SK-N-SH treated with all-trans-retinoic acid at 6 μM for 48 hours (cell line): ENCODE measurements around the gene CDHR5.
"Not testable (repeated sequence)": the region's sequence is repeated elsewhere in the genome, so short reads cannot be mapped to it uniquely, and the experiment has no call there.

ENCODE experiments used
- ATAC-seq: fragments of 200-7000 bp; cut with Tn5 transposase; 3 replicates; pipeline ENCODE4 v1.9.1; 2020; ENCODE audit warnings: mild to moderate bottlenecking, moderate library complexity
- ARNTL ChIP-seq: fragments of 450-650 bp; formaldehyde crosslinking; IDR thresholded peaks from 2 replicates; pipeline ENCODE4 v1.5.0; 2020; ENCODE audit warnings: low read depth, mild to moderate bottlenecking, moderate library complexity, borderline replicate concordance
- BACH2 ChIP-seq: fragments of 250-450 bp; sonication (Bioruptor Pico); IDR thresholded peaks from 2 replicates; pipeline ENCODE4 v1.9.0; 2021; ENCODE audit warnings: mild to moderate bottlenecking, borderline replicate concordance
- ESRRG ChIP-seq: fragments of 250-450 bp; sonication (Bioruptor Pico); IDR thresholded peaks from 2 replicates; pipeline ENCODE4 v1.6.1; 2021; ENCODE audit warnings: mild to moderate bottlenecking
- GLIS3 ChIP-seq: fragments of 250-450 bp; sonication (Bioruptor Pico); IDR thresholded peaks from 2 replicates; pipeline ENCODE4 v1.5.0; 2020; ENCODE audit warnings: mild to moderate bottlenecking, moderate library complexity
- ISL1 ChIP-seq: fragments of 250-450 bp; sonication (Bioruptor Pico); IDR thresholded peaks from 2 replicates; pipeline ENCODE4 v2.1.2; 2022; ENCODE audit warnings: mild to moderate bottlenecking, moderate library complexity
- OSR1 ChIP-seq: fragments of 250-450 bp; sonication (Bioruptor Pico); IDR thresholded peaks from 2 replicates; pipeline ENCODE4 v1.8.0; 2022; ENCODE audit warnings: moderate library complexity, mild to moderate bottlenecking, inconsistent platforms
- RARB ChIP-seq: fragments of 250-450 bp; sonication (Bioruptor Pico); IDR thresholded peaks from 2 replicates; pipeline ENCODE4 v1.8.0; 2021; ENCODE audit warnings: mild to moderate bottlenecking, moderate library complexity
- SNAI2 ChIP-seq: fragments of 250-450 bp; sonication (Bioruptor Pico); IDR thresholded peaks from 2 replicates; pipeline ENCODE4 v1.5.0; 2020; ENCODE audit warnings: mild to moderate bottlenecking, moderate library complexity
- TCF4 ChIP-seq: fragments of 250-450 bp; sonication (Bioruptor Pico); IDR thresholded peaks from 2 replicates; pipeline ENCODE4 v1.8.0; 2021; ENCODE audit warnings: mild to moderate bottlenecking, moderate library complexity, borderline replicate concordance
- TOX ChIP-seq: fragments of 250-450 bp; sonication (Bioruptor Pico); IDR thresholded peaks from 2 replicates; pipeline ENCODE4 v1.8.0; 2021; ENCODE audit warnings: mild to moderate bottlenecking, moderate library complexity, borderline replicate concordance
- ZC3H10 ChIP-seq: fragments of 250-450 bp; sonication (Bioruptor Pico); IDR thresholded peaks from 2 replicates; pipeline ENCODE4 v1.5.1; 2021; ENCODE audit warnings: mild to moderate bottlenecking, moderate library complexity
- ZFP3 ChIP-seq: fragments of 250-450 bp; sonication (Bioruptor Pico); IDR thresholded peaks from 2 replicates; pipeline ENCODE4 v1.5.0; 2020; ENCODE audit warnings: mild to moderate bottlenecking, moderate library complexity
- ZFP30 ChIP-seq: fragments of 450-650 bp; formaldehyde crosslinking; IDR thresholded peaks from 2 replicates; pipeline ENCODE4 v1.5.0; 2022; ENCODE audit warnings: mild to moderate bottlenecking, moderate library complexity
- ZNF565 ChIP-seq: fragments of 450-650 bp; formaldehyde crosslinking; conservative IDR thresholded peaks from 2 replicates; pipeline ENCODE4 v1.5.0; 2020; ENCODE audit warnings: low read depth, mild to moderate bottlenecking, moderate library complexity
- ZNF70 ChIP-seq: fragments of 450-650 bp; formaldehyde crosslinking; IDR thresholded peaks from 2 replicates; pipeline ENCODE4 v1.5.0; 2020; ENCODE audit warnings: mild to moderate bottlenecking, moderate library complexity
- ZNF8 ChIP-seq: fragments of 450-650 bp; formaldehyde crosslinking; IDR thresholded peaks from 2 replicates; pipeline ENCODE4 v1.5.0; 2020; ENCODE audit warnings: mild to moderate bottlenecking, moderate library complexity
- TF ChIP-seq, protein P1 (sequence below): fragments of 250-450 bp; sonication (Bioruptor Pico); IDR thresholded peaks from 2 replicates; pipeline ENCODE4 v1.8.0; 2020; ENCODE audit warnings: mild to moderate bottlenecking, moderate library complexity, borderline replicate concordance
- TF ChIP-seq, protein P2 (sequence below): fragments of 250-450 bp; sonication (Bioruptor Pico); IDR thresholded peaks from 2 replicates; pipeline ENCODE4 v1.5.1; 2020; ENCODE audit warnings: low read depth, mild to moderate bottlenecking, moderate library complexity
- TF ChIP-seq, protein P3 (sequence below): fragments of 250-450 bp; sonication (Bioruptor Pico); IDR thresholded peaks from 2 replicates; pipeline ENCODE4 v1.5.0; 2020; ENCODE audit warnings: mild to moderate bottlenecking, moderate library complexity
- TF ChIP-seq, protein P4 (sequence below): fragments of 250-450 bp; sonication (Bioruptor Pico); IDR thresholded peaks from 2 replicates; pipeline ENCODE4 v1.8.0; 2021; ENCODE audit warnings: low read depth, mild to moderate bottlenecking, moderate library complexity, borderline replicate concordance

CDHR5 gene

DNA sequence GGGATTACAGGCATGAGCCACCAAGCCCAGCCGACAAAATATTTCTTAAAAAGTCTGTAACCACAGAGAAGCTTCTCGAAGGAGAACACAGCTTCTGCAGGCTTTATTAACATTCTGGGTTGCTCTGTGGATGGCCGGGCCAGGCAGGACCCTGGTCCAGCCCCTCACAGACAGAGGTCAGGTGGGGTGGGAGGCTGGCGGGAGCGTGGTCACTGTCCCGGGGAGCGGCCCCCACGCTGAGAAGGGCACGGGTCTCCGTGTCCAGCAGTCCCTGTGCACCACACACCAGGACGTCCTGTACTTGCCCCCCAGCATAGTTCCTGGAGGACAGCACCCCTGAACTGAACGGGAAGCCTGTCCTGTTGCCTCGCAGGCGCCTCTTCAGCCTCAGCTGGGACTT is 31.7 kb upstream of the CDHR5 start (continued):
- TF ChIP-seq ISL1 (no peak), ZFP3 (CRISPR knock-in tag) (no peak), RARB (CRISPR knock-in tag) (no peak)

DNA sequence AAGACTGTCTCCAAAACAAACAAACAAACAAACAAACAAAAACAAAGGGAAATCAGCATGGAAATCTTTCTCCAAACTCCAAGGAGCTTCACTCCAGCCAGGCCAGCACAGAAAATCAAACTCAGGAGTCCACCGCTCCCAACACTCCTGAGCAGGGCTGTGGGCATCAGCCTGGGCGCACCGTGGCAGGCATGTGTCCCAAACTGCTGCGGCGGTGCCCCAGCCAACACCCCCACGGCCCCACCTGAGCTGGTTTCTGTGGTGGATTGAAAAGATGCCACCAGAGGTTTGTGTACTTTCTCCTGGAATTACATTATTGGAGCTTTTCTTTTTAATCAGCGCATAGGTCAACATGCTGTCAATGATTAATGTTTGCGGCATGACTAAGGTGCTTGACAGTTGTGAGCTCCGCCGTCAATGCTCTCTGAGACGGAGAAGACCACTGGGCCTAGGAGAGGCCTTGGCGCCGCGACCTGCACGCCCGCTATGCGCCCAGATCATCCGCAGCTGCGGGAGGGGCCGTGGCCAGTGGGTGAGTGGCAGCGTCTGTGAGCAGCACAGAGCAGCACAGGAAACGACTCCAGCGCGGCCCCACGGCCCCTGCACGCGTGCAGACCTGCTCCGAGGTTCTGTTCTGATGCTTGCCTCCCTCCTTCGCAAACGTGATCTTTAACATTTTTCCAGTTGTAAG is 30.4 kb upstream of the CDHR5 start:
- TF ChIP-seq ARNTL (CRISPR knock-in tag) (no peak), ZNF70 (CRISPR knock-in tag) (no peak), ESRRG (CRISPR knock-in tag) (no peak), ZFP3 (CRISPR knock-in tag) (no peak), ZC3H10 (CRISPR knock-in tag) (no peak), TCF4 (CRISPR knock-in tag) (no peak), RARB (CRISPR knock-in tag) (no peak), ISL1 (no peak), GLIS3 (CRISPR knock-in tag) (no peak), ZNF8 (CRISPR knock-in tag) (no peak), TOX (CRISPR knock-in tag) (no peak), ZNF565 (no peak), SNAI2 (CRISPR knock-in tag) (no peak), OSR1 (CRISPR knock-in tag) (no peak), ZFP30 (CRISPR knock-in tag) (no peak)
- TF ChIP-seq, protein P1, sequence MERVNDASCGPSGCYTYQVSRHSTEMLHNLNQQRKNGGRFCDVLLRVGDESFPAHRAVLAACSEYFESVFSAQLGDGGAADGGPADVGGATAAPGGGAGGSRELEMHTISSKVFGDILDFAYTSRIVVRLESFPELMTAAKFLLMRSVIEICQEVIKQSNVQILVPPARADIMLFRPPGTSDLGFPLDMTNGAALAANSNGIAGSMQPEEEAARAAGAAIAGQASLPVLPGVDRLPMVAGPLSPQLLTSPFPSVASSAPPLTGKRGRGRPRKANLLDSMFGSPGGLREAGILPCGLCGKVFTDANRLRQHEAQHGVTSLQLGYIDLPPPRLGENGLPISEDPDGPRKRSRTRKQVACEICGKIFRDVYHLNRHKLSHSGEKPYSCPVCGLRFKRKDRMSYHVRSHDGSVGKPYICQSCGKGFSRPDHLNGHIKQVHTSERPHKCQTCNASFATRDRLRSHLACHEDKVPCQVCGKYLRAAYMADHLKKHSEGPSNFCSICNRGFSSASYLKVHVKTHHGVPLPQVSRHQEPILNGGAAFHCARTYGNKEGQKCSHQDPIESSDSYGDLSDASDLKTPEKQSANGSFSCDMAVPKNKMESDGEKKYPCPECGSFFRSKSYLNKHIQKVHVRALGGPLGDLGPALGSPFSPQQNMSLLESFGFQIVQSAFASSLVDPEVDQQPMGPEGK (CRISPR knock-in tag) = no peak
- TF ChIP-seq, protein P2, sequence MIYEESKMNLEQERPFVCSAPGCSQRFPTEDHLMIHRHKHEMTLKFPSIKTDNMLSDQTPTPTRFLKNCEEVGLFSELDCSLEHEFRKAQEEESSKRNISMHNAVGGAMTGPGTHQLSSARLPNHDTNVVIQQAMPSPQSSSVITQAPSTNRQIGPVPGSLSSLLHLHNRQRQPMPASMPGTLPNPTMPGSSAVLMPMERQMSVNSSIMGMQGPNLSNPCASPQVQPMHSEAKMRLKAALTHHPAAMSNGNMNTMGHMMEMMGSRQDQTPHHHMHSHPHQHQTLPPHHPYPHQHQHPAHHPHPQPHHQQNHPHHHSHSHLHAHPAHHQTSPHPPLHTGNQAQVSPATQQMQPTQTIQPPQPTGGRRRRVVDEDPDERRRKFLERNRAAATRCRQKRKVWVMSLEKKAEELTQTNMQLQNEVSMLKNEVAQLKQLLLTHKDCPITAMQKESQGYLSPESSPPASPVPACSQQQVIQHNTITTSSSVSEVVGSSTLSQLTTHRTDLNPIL = no peak
- TF ChIP-seq, protein P3, sequence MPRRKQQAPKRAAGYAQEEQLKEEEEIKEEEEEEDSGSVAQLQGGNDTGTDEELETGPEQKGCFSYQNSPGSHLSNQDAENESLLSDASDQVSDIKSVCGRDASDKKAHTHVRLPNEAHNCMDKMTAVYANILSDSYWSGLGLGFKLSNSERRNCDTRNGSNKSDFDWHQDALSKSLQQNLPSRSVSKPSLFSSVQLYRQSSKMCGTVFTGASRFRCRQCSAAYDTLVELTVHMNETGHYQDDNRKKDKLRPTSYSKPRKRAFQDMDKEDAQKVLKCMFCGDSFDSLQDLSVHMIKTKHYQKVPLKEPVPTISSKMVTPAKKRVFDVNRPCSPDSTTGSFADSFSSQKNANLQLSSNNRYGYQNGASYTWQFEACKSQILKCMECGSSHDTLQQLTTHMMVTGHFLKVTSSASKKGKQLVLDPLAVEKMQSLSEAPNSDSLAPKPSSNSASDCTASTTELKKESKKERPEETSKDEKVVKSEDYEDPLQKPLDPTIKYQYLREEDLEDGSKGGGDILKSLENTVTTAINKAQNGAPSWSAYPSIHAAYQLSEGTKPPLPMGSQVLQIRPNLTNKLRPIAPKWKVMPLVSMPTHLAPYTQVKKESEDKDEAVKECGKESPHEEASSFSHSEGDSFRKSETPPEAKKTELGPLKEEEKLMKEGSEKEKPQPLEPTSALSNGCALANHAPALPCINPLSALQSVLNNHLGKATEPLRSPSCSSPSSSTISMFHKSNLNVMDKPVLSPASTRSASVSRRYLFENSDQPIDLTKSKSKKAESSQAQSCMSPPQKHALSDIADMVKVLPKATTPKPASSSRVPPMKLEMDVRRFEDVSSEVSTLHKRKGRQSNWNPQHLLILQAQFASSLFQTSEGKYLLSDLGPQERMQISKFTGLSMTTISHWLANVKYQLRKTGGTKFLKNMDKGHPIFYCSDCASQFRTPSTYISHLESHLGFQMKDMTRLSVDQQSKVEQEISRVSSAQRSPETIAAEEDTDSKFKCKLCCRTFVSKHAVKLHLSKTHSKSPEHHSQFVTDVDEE (CRISPR knock-in tag) = no peak
- TF ChIP-seq, protein P4, sequence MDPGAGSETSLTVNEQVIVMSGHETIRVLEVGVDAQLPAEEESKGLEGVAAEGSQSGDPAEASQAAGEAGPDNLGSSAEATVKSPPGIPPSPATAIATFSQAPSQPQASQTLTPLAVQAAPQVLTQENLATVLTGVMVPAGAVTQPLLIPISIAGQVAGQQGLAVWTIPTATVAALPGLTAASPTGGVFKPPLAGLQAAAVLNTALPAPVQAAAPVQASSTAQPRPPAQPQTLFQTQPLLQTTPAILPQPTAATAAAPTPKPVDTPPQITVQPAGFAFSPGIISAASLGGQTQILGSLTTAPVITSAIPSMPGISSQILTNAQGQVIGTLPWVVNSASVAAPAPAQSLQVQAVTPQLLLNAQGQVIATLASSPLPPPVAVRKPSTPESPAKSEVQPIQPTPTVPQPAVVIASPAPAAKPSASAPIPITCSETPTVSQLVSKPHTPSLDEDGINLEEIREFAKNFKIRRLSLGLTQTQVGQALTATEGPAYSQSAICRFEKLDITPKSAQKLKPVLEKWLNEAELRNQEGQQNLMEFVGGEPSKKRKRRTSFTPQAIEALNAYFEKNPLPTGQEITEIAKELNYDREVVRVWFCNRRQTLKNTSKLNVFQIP (CRISPR knock-in tag) = no peak
- no peak for ATAC-seq

DNA sequence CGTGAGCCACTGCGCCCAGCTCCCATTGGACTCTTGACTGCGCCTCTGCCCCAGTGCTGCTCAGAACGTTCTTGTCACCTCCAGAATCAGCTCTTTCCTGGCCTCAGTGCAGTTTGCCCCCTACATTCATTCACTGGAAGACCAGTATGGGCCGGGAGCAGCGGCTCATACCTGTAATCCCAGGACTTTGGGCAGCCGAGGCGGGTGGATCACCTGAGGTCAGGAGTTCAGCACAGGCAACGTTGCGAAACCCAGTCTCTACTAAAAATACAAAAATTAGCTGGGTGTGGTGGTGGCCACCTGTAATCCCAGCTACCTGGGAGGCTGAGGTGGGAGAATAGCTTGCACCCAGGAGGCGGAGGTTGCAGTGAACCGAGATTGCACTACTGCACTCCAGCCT is 29.7 kb upstream of the CDHR5 start:
- not testable (repeated sequence) for ATAC-seq

DNA sequence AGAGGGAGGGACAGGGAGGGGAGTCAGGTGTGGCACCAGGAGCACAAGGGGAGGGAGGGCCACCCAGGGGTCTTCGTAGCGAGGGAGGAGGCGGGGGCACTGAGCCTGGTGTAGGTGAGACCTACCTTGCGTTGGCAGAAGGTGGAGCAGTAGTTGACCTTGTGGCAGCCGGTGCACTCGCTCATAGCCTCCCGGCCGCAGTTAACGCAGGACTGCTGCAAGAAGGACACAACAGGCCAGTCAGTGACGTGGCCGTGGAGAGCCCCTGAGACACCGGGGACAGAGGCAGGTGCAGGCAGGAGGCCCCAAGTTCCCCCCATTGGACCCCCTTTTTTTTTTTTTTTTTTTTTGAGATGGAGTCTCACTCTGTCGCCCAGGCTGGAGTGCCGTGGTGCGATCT is 29.1 kb upstream of the CDHR5 start:
- ATAC-seq = no peak
- TF ChIP-seq ESRRG (CRISPR knock-in tag) (no peak), ZFP30 (CRISPR knock-in tag) (no peak), BACH2 (no peak), ISL1 (no peak), TOX (CRISPR knock-in tag) (no peak), ZC3H10 (CRISPR knock-in tag) (no peak), ZNF8 (CRISPR knock-in tag) (no peak), ZNF70 (CRISPR knock-in tag) (no peak), RARB (CRISPR knock-in tag) (no peak), ARNTL (CRISPR knock-in tag) (no peak), ZFP3 (CRISPR knock-in tag) (no peak)
- TF ChIP-seq, protein P1 (CRISPR knock-in tag) = no peak
- TF ChIP-seq, protein P3 (CRISPR knock-in tag) = no peak
- TF ChIP-seq, protein P4 (CRISPR knock-in tag) = no peak
